Myocyte (in vitro differentiated cells): ENCODE results near the gene PTPN1. TPM values are rescaled to one million over a fixed set of nuclear protein-coding genes. Genes with fewer than 3 reads are reported as not detected.
"Not testable (repeated sequence)": the region's sequence is repeated elsewhere in the genome, so short reads cannot be mapped to it uniquely, and the experiment has no call there.

Source experiments
- DNase-seq: peaks from one replicate; pipeline ENCODE4 v3.0.0-alpha.2; 2012; ENCODE audit warnings: low read depth
- total RNA-seq: library from RNA; depleted of rRNA; stranded (reverse); fragments of >200 nt; gene quantifications from 2 replicates; pipeline ENCODE4 v1.2.3, GENCODE V29; 2014

PTPN1 gene
- total RNA-seq, 1 donor from 2014 or later: 35.4 TPM

- no peak for DNase-seq
Measured at GRCh38 chr20:50554694-50555579, 44.8 kb downstream of the PTPN1 start.

- DNase-seq: no peak
Measured at GRCh38 chr20:50555662-50556061, 45.5 kb downstream of the PTPN1 start.

- DNase-seq: no peak
Measured at GRCh38 chr20:50557549-50558134, 47.5 kb downstream of the PTPN1 start.

- DNase-seq: peak; percentile 81
Measured at GRCh38 chr20:50558483-50558925, 48.3 kb downstream of the PTPN1 start.

GRCh38 chr20:50559149-50559548 is 49.0 kb downstream of the PTPN1 start:
- DNase-seq: no peak

GRCh38 chr20:50559856-50560638 is 49.9 kb downstream of the PTPN1 start:
- no peak for DNase-seq

- DNase-seq: no peak
Measured at GRCh38 chr20:50560867-50561266, 50.7 kb downstream of the PTPN1 start.

GRCh38 chr20:50561379-50562078 is 51.3 kb downstream of the PTPN1 start:
- DNase-seq: peak; percentile 85

- peak; percentile 69 for DNase-seq
Measured at GRCh38 chr20:50562262-50562701, 52.1 kb downstream of the PTPN1 start.

- no peak for DNase-seq
Measured at GRCh38 chr20:50563133-50563944, 53.2 kb downstream of the PTPN1 start.

- no peak for DNase-seq
Measured at GRCh38 chr20:50565383-50565782, 55.2 kb downstream of the PTPN1 start.

- no peak for DNase-seq
Measured at GRCh38 chr20:50565871-50566270, 55.7 kb downstream of the PTPN1 start.

- DNase-seq: no peak
Measured at GRCh38 chr20:50567860-50568548, 57.8 kb downstream of the PTPN1 start.

GRCh38 chr20:50568549-50568942 is 58.4 kb downstream of the PTPN1 start:
- no peak for DNase-seq

- DNase-seq: not testable (repeated sequence)
Measured at GRCh38 chr20:50569487-50569863, 59.3 kb downstream of the PTPN1 start.

GRCh38 chr20:50569864-50570836 is 60.0 kb downstream of the PTPN1 start:
- DNase-seq: peak; percentile 47

- no peak for DNase-seq
Measured at GRCh38 chr20:50571466-50571865, 61.3 kb downstream of the PTPN1 start.
